Measurements from ENCODE around the gene DNTTIP2.

Gene DNTTIP2

GRCh38 chr1:93909146-93910050, 30.4 kb upstream of the DNTTIP2 start, which contains the start of gene GCLM:
Gene GCLM, minus strand, starts transcription at chr1:93909430. Its CDS starts 267 bp downstream, at chr1:93909163.
- TF ChIP-seq CTCF (IDR thresholded peaks at IDR 0.05; ENCODE audit: insufficient read depth, low read length, missing control alignments), result peak; percentile 97
- peak; percentile 61 for DNase-seq (ENCODE audit: low read depth, low spot score)
- ChIA-PET POLR2A (interaction anchor here (0.6 to 1.0 kb wide), 2 partner anchors 80 to 112 kb away, joined by 3 read pairs; no protein-coding TSS in a partner anchor), CTCF (interaction anchor here (0.6 to 2.6 kb wide), 43 partner anchors 9 to 433 kb away, joined by 3 to 49 read pairs (median 5); partner anchors contain the start of gene DNTTIP2)
- peak within 1 kb of the TSS; percentile 76 for H3K4me3 ChIP-seq (ENCODE audit: low read depth, low read length)

GRCh38 chr1:93908394-93909145, 29.6 kb upstream of the DNTTIP2 start:
- TF ChIP-seq CTCF (IDR thresholded peaks at IDR 0.05; ENCODE audit: insufficient read depth, low read length, missing control alignments), result no peak
- POLR2A ChIA-PET, result interaction anchor here (0.6 to 1.0 kb wide), 2 partner anchors 81 to 112 kb away, joined by 3 read pairs; no protein-coding TSS in a partner anchor
- CTCF ChIA-PET, result interaction anchor here (0.6 to 2.6 kb wide), 30 partner anchors 10 to 428 kb away, joined by 3 to 49 read pairs (median 6); partner anchors contain the start of gene DNTTIP2
- peak overlapping the region; percentile 76 for H3K4me3 ChIP-seq (ENCODE audit: low read depth, low read length)
- DNase-seq (ENCODE audit: low read depth, low spot score), result no peak

GRCh38 chr1:93907718-93908117, 28.7 kb upstream of the DNTTIP2 start:
- TF ChIP-seq CTCF (IDR thresholded peaks at IDR 0.05; ENCODE audit: insufficient read depth, low read length, missing control alignments), result no peak
- peak overlapping the region; percentile 76 for H3K4me3 ChIP-seq (ENCODE audit: low read depth, low read length)
- CTCF ChIA-PET, result interaction anchor here (0.8 to 1.2 kb wide), 4 partner anchors 11 to 429 kb away, joined by 3 to 4 read pairs (median 4); no protein-coding TSS in a partner anchor
- DNase-seq (ENCODE audit: low read depth, low spot score), result no peak
- POLR2A ChIA-PET, result interaction anchor here (1.1 kb wide), 1 partner anchor 28 kb away, joined by 3 read pairs; no protein-coding TSS in a partner anchor

GRCh38 chr1:93906480-93906879, 27.5 kb upstream of the DNTTIP2 start:
- CTCF ChIA-PET, result no interaction called here
- DNase-seq (ENCODE audit: low read depth, low spot score), result no peak
- no peak for TF ChIP-seq CTCF (IDR thresholded peaks at IDR 0.05; ENCODE audit: insufficient read depth, low read length, missing control alignments)
- POLR2A ChIA-PET, result interaction anchor here (1.1 kb wide), 1 partner anchor 27 kb away, joined by 3 read pairs; no protein-coding TSS in a partner anchor
- H3K4me3 ChIP-seq (ENCODE audit: low read depth, low read length), result no peak overlapping the region

- DNase-seq (ENCODE audit: low read depth, low spot score), result no peak
- no peak for TF ChIP-seq CTCF (IDR thresholded peaks at IDR 0.05; ENCODE audit: insufficient read depth, low read length, missing control alignments)
- H3K4me3 ChIP-seq (ENCODE audit: low read depth, low read length), result no peak overlapping the region
- CTCF ChIA-PET, result no interaction called here
- POLR2A ChIA-PET, result no interaction called here
Observed at GRCh38 chr1:93905734-93906133, 26.7 kb upstream of the DNTTIP2 start.

Measured in AG04449 (cell line).